ENCODE results near the gene CXCR6.

The CXCR6 gene

DNA sequence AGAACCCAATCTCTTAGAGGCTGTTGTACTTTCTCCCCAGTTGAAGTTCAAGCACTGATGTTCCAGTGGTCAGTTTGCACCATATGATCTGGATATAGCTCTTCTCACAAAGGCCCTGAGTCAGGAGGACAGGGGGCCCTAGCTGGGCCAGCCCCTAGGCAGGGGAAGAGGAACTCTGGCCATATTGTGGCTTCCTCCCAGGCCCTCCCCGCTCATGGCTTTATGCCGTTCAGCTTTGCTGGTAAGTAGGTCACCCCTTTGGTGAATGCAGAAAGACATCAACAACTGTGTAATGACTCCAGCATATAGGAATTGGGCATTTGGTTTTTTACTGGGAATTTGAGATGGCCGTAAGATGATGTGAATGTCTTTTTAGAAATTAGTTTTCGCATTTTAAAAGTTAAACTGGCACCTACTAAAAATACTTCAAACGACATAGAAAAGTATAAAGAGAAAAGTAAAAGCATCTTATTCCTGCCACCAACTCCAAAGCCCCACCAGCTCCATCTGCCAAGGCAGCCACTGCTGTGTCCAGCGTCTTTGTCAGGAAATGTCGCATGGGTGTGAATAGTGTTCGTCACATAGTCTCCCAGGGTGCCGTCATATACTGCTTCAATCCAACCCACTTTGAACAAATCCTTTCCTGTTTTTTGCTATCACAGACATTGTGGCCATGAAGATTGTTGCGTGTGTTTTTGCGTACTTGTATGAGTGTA lies 31.6 kb upstream of the CXCR6 start:
- no peak overlapping the region for H3K27ac ChIP-seq (ENCODE audit: low read depth, low read length)
- no peaks in the 10 kb centered on the region for H3K4me1 ChIP-seq (ENCODE audit: control insufficient read depth, insufficient read depth, low read length)
- H3K36me3 ChIP-seq (ENCODE audit: control insufficient read depth, insufficient read depth, low read length), result no peaks in the 10 kb centered on the region
- no peak overlapping the region for H3K4me3 ChIP-seq (ENCODE audit: low read length)
- no peak overlapping the region for H3K9ac ChIP-seq (ENCODE audit: low read length)
- no peaks in the 10 kb centered on the region for H3K27me3 ChIP-seq (ENCODE audit: control insufficient read depth, insufficient read depth, low read length)

GRCh38 chr3:45912435-45912834 lies 30.8 kb upstream of the CXCR6 start:
- Histone ChIP-seq H3K27ac (ENCODE audit: low read depth, low read length) (no peak overlapping the region), H3K27me3 (ENCODE audit: control insufficient read depth, insufficient read depth, low read length) (no peaks in the 10 kb centered on the region), H3K36me3 (ENCODE audit: control insufficient read depth, insufficient read depth, low read length) (no peaks in the 10 kb centered on the region), H3K9ac (ENCODE audit: low read length) (no peak overlapping the region), H3K4me3 (ENCODE audit: low read length) (no peak overlapping the region), H3K4me1 (ENCODE audit: control insufficient read depth, insufficient read depth, low read length) (no peaks in the 10 kb centered on the region)

DNA sequence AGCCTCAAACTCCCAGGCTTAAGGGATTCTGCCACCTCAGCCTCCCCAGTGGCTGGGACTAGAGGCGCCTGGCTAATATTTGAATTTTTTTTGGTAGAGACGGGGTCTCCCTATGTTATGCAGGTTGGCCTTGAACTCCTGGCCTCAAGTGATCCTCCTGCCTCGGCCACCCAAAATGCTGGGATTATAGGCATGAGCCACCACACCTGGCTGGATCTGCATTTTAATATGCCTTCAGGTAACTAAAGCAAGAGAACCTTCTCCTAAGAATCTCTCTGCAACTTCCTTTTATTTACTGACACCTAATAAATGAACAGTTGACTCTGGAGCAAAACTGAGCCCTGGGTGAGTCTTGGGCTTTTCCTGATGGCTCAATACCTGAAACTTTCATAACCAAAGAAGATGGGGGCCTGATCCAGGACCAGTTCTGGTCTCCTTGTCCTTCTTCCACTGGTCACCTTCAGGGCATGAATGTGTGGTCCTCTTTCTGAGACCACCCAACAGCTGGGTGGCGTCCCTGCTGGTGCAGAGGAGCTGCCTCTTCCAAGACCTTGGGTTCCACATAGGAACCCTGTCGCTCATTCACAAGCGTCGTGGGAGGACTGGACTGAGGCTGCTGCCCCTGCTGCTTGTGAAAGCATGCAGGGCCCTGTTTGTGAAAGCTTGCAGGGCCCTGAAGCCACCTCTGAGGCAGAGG lies 28.8 kb upstream of the CXCR6 start:
- Histone ChIP-seq H3K4me1 (ENCODE audit: control insufficient read depth, insufficient read depth, low read length) (no peaks in the 10 kb centered on the region), H3K27ac (ENCODE audit: low read depth, low read length) (no peak overlapping the region), H3K9ac (ENCODE audit: low read length) (no peak overlapping the region), H3K4me3 (ENCODE audit: low read length) (no peak overlapping the region), H3K36me3 (ENCODE audit: control insufficient read depth, insufficient read depth, low read length) (peaks cover 3% of the 10 kb centered on the region), H3K27me3 (ENCODE audit: control insufficient read depth, insufficient read depth, low read length) (no peaks in the 10 kb centered on the region)

DNA sequence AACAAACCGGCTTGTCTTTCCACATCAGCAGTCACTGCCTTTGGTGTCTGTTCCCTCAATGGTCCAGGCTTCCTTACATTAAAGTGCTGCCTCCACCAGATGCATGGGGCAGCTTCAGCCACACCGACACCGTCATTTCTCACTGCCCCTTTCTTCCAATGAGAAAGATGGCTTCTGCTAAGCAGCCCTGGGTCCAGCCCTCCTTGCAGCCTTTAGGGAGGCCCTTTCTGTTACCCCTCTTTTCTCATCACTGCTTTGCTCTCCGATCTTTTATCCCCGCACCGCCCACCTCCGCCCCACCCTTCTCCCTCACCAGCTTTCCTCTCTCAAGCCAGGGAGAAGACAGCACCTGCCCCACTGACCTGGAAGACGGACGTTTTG lies 28.2 kb upstream of the CXCR6 start:
- H3K4me3 ChIP-seq (ENCODE audit: low read length), result no peak overlapping the region
- H3K27ac ChIP-seq (ENCODE audit: low read depth, low read length), result no peak overlapping the region
- no peaks in the 10 kb centered on the region for H3K27me3 ChIP-seq (ENCODE audit: control insufficient read depth, insufficient read depth, low read length)
- peaks cover 6% of the 10 kb centered on the region for H3K36me3 ChIP-seq (ENCODE audit: control insufficient read depth, insufficient read depth, low read length)
- no peak overlapping the region for H3K9ac ChIP-seq (ENCODE audit: low read length)
- no peaks in the 10 kb centered on the region for H3K4me1 ChIP-seq (ENCODE audit: control insufficient read depth, insufficient read depth, low read length)

DNA sequence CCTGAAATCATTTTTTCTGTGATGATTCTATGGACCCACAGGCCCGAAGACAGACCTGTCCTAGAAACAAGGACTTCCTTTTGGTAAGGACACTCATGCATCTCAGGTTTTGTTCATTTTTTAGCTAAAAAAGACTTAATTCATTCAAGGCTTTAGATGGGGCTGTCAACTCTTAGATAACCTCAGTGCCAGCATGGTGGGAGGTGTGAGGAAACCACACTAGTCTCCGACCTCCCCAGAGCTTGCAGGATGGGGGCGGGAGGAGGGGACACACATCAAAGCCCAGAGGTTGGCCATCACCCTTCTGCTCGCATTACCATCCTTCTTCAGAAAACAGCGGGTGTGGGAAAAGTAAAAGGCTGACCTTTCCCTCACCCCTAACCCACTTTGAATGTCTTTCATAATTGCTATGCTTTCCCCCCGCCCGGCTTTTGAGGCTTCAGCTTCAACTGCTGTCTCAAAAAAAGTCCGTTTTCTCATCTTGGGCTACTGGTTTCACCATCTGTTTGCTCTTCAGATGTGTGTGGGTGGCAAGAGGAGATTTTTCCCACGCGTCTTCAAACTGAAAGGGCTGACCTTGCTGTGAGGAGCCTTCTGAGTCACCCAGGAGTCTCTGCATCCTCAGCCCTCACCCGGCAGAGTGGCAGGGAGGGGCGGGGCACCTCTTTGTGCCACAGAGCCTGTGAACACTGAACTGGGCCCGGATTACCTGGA lies 27.6 kb upstream of the CXCR6 start:
- H3K4me3 ChIP-seq (ENCODE audit: low read length), result no peak overlapping the region
- peaks cover 6% of the 10 kb centered on the region for H3K36me3 ChIP-seq (ENCODE audit: control insufficient read depth, insufficient read depth, low read length)
- no peaks in the 10 kb centered on the region for H3K4me1 ChIP-seq (ENCODE audit: control insufficient read depth, insufficient read depth, low read length)

DNA sequence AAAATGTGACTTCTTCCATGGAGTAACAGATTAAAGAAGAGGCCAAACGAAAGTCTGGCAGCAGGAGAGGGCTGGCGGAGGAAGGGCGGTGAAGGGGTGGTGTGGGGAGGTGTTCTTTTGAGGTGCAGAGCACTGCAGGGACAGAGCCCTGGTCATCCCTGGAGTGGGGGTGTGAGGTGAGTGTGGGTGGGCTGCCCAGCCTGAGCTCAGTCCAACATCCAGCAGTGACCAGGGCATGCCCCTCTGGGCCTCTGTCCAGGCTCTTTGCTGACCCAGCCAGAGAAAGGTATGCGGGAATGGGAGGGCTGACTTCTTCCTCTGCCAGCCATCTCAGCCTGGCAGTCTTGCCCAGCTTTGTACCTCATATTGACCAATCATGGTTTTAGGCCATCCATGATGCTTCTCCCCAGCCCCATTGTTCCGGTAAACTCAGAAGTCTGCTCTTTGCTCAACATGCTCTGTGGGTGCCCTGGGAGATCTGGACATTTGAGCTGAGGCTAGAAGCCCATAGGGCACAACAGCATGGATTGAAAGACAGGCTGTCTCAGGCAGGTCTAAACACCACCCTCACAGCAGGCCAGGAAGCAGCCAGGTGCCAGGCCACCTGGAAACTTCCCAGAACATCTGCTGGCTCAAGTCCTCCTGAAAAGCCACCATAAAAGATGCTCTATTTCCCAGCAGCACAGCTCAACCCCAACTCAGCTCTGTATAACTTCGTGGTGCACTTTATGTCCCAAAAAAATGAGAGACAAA lies 25.9 kb upstream of the CXCR6 start:
- H3K4me1 ChIP-seq (ENCODE audit: control insufficient read depth, insufficient read depth, low read length), result no peaks in the 10 kb centered on the region
- H3K36me3 ChIP-seq (ENCODE audit: control insufficient read depth, insufficient read depth, low read length), result peaks cover 6% of the 10 kb centered on the region
- H3K4me3 ChIP-seq (ENCODE audit: low read length), result no peak overlapping the region
- no peak overlapping the region for H3K9ac ChIP-seq (ENCODE audit: low read length)
- no peaks in the 10 kb centered on the region for H3K27me3 ChIP-seq (ENCODE audit: control insufficient read depth, insufficient read depth, low read length)
- no peak overlapping the region for H3K27ac ChIP-seq (ENCODE audit: low read depth, low read length)

More for the DNA sequence above, 27.6 kb upstream of the CXCR6 start:
- H3K9ac ChIP-seq (ENCODE audit: low read length), result no peak overlapping the region
- no peaks in the 10 kb centered on the region for H3K27me3 ChIP-seq (ENCODE audit: control insufficient read depth, insufficient read depth, low read length)
- no peak overlapping the region for H3K27ac ChIP-seq (ENCODE audit: low read depth, low read length)

- H3K36me3 ChIP-seq (ENCODE audit: control insufficient read depth, insufficient read depth, low read length), result peaks cover 19% of the 10 kb centered on the region
- H3K27ac ChIP-seq (ENCODE audit: low read depth, low read length), result no peak overlapping the region
- H3K4me3 ChIP-seq (ENCODE audit: low read length), result no peak overlapping the region
- H3K4me1 ChIP-seq (ENCODE audit: control insufficient read depth, insufficient read depth, low read length), result no peaks in the 10 kb centered on the region
- H3K27me3 ChIP-seq (ENCODE audit: control insufficient read depth, insufficient read depth, low read length), result no peaks in the 10 kb centered on the region
- no peak overlapping the region for H3K9ac ChIP-seq (ENCODE audit: low read length)
Measured at GRCh38 chr3:45921158-45922038, 21.9 kb upstream of the CXCR6 start.

DNA sequence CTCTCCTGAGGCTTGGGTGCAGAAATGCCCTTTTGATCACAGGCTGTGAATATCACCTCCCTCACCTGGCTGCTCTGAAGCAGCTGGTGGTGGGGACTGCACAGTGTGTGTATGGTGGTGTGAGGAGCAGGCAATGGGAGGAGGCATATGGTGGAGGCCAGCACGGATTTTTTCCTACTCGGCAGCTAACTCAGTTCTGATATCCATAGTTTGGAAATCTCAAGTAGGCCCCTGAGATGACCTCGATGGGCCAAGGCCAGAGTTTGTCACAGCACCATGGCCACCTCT lies 21.3 kb upstream of the CXCR6 start:
- H3K9ac ChIP-seq (ENCODE audit: low read length), result no peak overlapping the region
- H3K4me3 ChIP-seq (ENCODE audit: low read length), result no peak overlapping the region
- no peaks in the 10 kb centered on the region for H3K4me1 ChIP-seq (ENCODE audit: control insufficient read depth, insufficient read depth, low read length)
- H3K36me3 ChIP-seq (ENCODE audit: control insufficient read depth, insufficient read depth, low read length), result peaks cover 19% of the 10 kb centered on the region
- H3K27ac ChIP-seq (ENCODE audit: low read depth, low read length), result no peak overlapping the region
- H3K27me3 ChIP-seq (ENCODE audit: control insufficient read depth, insufficient read depth, low read length), result no peaks in the 10 kb centered on the region

GRCh38 chr3:45922950-45923590 lies 20.2 kb upstream of the CXCR6 start:
- H3K27me3 ChIP-seq (ENCODE audit: control insufficient read depth, insufficient read depth, low read length), result no peaks in the 10 kb centered on the region
- no peak overlapping the region for H3K4me3 ChIP-seq (ENCODE audit: low read length)
- H3K36me3 ChIP-seq (ENCODE audit: control insufficient read depth, insufficient read depth, low read length), result peaks cover 24% of the 10 kb centered on the region
- H3K4me1 ChIP-seq (ENCODE audit: control insufficient read depth, insufficient read depth, low read length), result no peaks in the 10 kb centered on the region
- H3K9ac ChIP-seq (ENCODE audit: low read length), result no peak overlapping the region
- no peak overlapping the region for H3K27ac ChIP-seq (ENCODE audit: low read depth, low read length)

DNA sequence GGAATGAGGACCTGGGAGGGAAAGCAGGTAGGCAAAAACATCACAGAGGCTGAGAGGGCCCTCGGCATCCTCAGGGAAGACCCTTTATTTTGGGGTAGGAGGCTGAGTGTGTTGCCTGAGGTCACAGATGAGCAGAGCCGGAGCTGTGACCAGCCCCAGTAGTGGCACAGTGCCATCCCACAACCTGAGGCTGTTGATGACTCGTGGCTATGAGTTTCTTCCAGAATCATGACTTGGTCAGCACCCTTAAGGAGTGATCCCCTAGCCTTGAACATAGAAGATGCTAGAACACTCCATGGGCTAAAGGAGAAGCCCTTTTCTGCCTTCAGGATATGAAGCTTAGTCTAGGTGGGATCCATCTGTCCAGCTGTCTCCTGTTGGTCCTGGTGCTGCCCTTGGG lies 19.5 kb upstream of the CXCR6 start:
- Histone ChIP-seq H3K9ac (ENCODE audit: low read length) (no peak overlapping the region), H3K36me3 (ENCODE audit: control insufficient read depth, insufficient read depth, low read length) (peaks cover 27% of the 10 kb centered on the region), H3K27ac (ENCODE audit: low read depth, low read length) (no peak overlapping the region), H3K4me3 (ENCODE audit: low read length) (no peak overlapping the region), H3K27me3 (ENCODE audit: control insufficient read depth, insufficient read depth, low read length) (no peaks in the 10 kb centered on the region), H3K4me1 (ENCODE audit: control insufficient read depth, insufficient read depth, low read length) (no peaks in the 10 kb centered on the region)

DNA sequence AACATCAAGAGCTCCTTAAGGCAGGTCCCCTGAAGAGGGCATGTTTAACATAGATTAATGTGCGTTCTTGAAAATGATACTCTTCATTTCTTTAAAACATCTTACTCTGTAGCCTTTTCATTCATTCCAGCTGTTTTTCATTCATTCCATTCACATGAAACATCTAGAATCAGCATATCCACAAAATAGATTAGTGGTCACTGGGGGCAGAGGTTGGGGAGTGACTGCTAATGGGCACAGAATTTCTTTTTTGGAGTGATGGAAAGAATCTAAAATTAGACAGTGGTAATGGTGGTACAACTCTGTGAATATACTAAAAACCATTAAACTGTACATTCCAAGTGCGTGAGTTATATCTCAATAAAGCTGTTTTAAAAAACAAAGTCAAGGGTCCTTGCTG lies 15.4 kb upstream of the CXCR6 start:
- H3K4me3 ChIP-seq (ENCODE audit: low read length), result no peak overlapping the region
- no peaks in the 10 kb centered on the region for H3K27me3 ChIP-seq (ENCODE audit: control insufficient read depth, insufficient read depth, low read length)
- H3K9ac ChIP-seq (ENCODE audit: low read length), result no peak overlapping the region
- peaks cover 41% of the 10 kb centered on the region for H3K36me3 ChIP-seq (ENCODE audit: control insufficient read depth, insufficient read depth, low read length)
- no peaks in the 10 kb centered on the region for H3K4me1 ChIP-seq (ENCODE audit: control insufficient read depth, insufficient read depth, low read length)
- no peak overlapping the region for H3K27ac ChIP-seq (ENCODE audit: low read depth, low read length)

All from rectal smooth muscle tissue (tissue), 1 donor.